Epithelial cell of esophagus (primary cell): ENCODE data around the gene SMAD2.
A peak's percentile ranks its signal among the peaks of the same experiment; 100 is the strongest.

Experiments
- DNase-seq: peaks from one replicate; pipeline ENCODE4 v3.0.0; 2010; ENCODE audit warnings: low read depth
- H3K4me3 ChIP-seq: 2 replicates; pipeline ENCODE4 v1.5.1; 2011; ENCODE audit warnings: mild to moderate bottlenecking, low read length, control low read depth
- TF ChIP-seq, protein P1 (sequence below): IDR thresholded peaks from 2 replicates; pipeline ENCODE4 v1.5.1; 2011; ENCODE audit warnings: low read depth, mild to moderate bottlenecking, low read length, control low read depth, inconsistent platforms; ENCODE audit not compliant: insufficient read depth; ENCODE audit errors: missing control alignments

Gene SMAD2

DNA sequence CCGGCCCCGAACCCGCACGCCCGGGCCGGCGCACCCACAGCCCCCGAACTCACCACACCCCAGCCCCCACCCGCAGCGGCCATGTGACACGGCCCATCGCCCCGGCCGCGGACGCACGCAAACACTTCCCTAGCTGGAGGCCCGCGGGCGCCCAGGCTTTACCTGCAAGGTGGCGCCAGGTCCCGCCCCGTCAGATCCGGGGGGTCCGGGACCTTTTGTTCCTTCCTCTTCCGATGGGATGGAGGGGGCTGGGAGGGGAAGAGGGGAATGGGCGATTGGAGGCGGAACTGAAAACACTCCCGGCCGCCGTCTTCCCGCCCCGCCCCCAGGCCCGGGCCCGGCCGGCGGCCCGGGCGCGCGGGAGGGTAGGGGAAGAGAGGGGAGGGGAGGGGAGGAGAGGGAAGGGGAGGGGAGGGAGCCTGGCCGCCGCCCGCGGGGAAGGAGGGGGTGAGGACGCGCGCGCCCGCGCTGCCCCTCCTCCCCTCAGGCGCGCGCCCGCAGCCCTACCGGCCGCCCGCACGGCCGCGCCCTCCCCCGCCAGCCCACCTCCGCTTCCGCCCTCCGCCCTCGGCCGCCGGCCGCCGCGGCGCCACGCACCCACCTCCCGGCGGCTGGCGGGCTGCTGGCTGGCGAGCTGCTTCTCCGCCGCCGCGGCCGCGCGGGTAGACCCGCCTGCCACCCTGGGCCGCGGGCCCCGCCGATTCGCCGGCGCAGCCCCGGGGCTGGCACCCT is at the start of gene SMAD2:
Gene SMAD2 (minus strand): TSS at position 461 of the 732 bp plus-strand sequence. CDS start 33,903 bp downstream, outside the sequence.
- TF ChIP-seq, protein P1, sequence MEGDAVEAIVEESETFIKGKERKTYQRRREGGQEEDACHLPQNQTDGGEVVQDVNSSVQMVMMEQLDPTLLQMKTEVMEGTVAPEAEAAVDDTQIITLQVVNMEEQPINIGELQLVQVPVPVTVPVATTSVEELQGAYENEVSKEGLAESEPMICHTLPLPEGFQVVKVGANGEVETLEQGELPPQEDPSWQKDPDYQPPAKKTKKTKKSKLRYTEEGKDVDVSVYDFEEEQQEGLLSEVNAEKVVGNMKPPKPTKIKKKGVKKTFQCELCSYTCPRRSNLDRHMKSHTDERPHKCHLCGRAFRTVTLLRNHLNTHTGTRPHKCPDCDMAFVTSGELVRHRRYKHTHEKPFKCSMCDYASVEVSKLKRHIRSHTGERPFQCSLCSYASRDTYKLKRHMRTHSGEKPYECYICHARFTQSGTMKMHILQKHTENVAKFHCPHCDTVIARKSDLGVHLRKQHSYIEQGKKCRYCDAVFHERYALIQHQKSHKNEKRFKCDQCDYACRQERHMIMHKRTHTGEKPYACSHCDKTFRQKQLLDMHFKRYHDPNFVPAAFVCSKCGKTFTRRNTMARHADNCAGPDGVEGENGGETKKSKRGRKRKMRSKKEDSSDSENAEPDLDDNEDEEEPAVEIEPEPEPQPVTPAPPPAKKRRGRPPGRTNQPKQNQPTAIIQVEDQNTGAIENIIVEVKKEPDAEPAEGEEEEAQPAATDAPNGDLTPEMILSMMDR = no peak
- peak within 1 kb of the TSS; percentile 82 for H3K4me3 ChIP-seq
- DNase-seq = peak; percentile 84

DNA sequence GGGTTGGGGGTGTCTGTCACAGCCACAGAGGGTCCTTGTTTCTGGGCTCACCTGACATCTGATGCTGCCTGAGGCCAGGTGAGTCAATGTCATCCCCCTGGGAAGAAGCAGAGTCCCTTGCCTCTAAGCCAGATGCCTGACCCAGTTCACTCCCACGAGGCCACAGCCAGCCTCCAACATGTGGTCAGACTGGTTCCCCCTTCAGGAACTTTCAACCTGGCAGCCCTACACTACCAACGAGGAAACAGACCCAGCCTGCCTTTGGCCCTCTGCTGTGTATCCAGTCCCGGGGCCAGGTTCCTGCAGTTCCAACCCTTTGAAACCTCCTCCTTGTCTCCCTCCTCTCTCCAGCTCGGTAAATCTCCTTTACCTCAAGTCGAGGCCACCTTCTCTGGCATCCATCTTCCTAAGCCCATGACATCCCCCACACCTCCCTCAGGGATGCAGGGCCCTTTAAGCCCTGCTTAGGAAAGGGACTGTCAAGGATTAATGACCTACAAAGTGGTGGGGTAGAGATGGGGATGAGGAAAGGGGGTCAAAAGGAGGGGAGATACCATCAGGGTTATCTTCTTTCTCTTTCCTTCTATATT is 49.2 kb upstream of the SMAD2 start:
- TF ChIP-seq, protein P1 = no peak
- DNase-seq = no peak
- no peak overlapping the region for H3K4me3 ChIP-seq

DNA sequence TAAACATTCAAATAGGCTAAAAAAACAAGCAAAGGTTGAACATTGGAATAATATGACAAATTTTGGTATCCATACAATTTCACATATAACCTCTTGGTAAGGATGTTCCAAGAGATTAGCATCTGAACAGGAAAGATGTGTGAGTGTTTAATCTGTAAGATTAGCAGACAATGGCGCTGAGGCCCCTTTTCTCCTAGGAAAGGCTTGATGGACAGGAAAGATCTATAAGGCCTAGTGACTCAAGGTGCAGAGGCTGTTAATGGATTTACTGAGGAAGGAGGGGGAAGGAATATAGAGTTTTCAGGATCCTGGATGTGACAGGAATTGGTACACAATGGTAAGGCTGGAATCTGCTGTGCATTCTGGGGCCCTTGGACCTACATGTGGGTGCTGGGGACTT is 48.1 kb upstream of the SMAD2 start:
- TF ChIP-seq, protein P1 = no peak
- H3K4me3 ChIP-seq = no peak overlapping the region
- no peak for DNase-seq

DNA sequence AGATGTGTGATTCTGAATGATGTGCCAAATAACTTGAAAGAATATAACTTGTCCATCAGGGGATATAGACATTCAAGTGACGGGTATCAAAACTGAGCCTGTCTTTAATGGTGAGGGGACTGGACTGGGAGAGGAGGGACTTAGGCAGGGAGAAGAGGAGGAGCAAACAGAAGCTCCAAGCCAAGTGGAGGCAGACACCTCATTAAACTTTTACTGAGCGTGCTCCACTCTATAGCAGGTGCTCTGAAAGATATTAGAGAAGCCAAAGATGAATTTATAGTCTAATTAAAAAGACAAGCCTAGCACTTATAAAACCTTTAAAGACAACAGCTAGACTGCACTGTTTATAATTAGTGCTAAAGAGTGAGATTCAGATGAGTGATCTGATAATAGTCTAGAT is 47.7 kb upstream of the SMAD2 start:
- TF ChIP-seq, protein P1 = no peak
- no peak overlapping the region for H3K4me3 ChIP-seq
- no peak for DNase-seq

DNA sequence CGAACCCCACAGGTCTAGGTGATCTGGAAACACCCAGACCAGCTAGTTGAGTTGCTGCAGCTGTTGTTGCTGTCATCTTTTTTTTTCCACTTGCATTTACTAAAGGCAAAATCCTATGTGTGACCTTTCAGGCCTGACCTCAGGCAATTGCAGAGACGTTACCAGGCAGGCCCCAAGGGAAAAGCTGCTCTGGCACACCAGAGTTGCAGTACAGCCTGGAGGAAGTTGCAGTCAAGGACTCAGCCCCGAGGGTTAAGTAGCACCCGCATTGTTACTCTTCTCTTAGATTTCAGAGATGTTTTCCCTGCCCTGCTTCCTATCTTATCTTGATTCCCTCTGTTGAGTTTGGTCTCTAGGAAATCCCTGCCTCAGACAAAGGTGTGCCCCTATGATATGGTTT is 45.2 kb upstream of the SMAD2 start:
- TF ChIP-seq, protein P1 = no peak
- no peak for DNase-seq
- H3K4me3 ChIP-seq = no peak overlapping the region

DNA sequence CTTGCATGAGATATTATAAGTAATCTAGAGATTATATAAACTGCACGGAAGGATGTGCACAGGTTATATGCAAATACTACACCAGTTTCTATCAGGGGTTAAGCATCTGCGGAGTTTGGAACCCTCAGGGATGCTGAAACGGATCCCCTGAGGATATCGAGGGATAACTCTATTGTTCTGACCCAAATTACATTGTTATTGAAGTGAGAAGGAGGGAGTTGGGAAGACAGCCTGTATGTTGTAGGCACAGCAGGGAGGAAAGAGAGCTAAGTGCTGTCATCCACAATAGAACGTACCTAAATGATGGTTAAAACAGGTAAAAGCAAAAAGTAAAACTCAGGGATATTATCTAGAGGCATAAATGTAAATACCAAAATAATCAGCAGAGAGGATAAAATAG is 44.6 kb upstream of the SMAD2 start:
- TF ChIP-seq, protein P1 = no peak
- no peak for DNase-seq
- H3K4me3 ChIP-seq = no peak overlapping the region
